ENCODE data around the gene LYRM4. TPM values are rescaled to one million over a fixed set of nuclear protein-coding genes. Genes with fewer than 3 reads are reported as not detected.

LYRM4 gene
- total RNA-seq, 1 experiment from 2014 or later = 37.0 TPM

DNA sequence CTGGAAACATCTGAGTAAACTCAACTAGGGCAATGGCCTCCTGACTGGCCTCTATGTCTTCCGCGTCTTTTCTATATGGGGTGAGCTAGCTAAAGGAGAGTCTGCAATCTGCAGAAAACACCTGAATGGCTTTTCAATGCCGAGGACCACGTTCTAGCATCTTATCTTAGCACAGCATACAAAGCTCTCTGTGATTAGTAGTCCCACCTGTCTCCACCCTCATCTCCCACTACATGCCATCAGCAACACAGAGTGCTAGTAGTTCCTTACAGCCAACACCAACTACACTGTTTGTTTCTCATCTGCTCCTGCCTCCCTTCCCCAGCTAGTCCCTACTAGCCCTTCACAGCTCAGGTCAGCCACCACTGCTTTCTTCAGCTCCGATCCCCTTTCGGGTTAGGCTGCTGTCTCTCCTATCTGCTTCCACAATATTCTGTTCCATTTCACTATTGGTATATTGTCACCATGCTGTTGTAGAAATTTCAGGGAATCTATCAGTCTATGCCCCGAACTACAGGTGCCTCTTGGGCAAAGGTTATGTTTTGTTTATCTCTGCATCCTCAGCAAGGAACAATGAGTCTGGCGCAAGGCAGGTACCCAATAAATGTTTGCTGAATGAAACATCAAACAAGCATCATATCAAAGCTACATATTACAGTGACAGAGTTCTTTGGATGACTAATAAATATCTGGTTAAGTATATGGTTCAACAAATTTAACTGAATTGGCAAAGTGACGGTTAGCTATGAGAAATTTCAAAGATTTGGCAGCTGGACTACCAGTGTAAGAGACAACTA lies 12.2 kb downstream of the LYRM4 start:
- H3K9me2 ChIP-seq (ENCODE audit: insufficient read depth) = no peaks in the 10 kb centered on the region
- BruUV-seq (replicated peaks) = no TSS peak
- DNase-seq = peak in 1 of 2 experiments; percentile 58
- no peaks in the 10 kb centered on the region for H3K9me3 ChIP-seq (ENCODE audit: insufficient read depth, low read depth)
- no peak overlapping the region for H2AFZ ChIP-seq
- H3F3A ChIP-seq (ENCODE audit: insufficient read depth, low read depth) = no peaks in the 10 kb centered on the region; the same call in 1 of the 2 replicates
- no peak overlapping the region for H3K27ac ChIP-seq
- H3K4me2 ChIP-seq = no peak overlapping the region; the same call in 1 of the 2 replicates
- H4K20me1 ChIP-seq (ENCODE audit: insufficient read depth) = no peaks in the 10 kb centered on the region
- TF ChIP-seq EZH2 (IDR thresholded peaks at IDR 0.05; ENCODE audit: low read depth) (no peak), CTCF (conservative IDR thresholded peaks at IDR 0.05) (no peak)
- peaks cover 14% of the 10 kb centered on the region; the same call in 1 of the 2 replicates for H3K4me1 ChIP-seq (replicated peaks; ENCODE audit: insufficient read depth)
- 0 out of 2 replicates have a peak, but pooled peaks cover 4% of the 10 kb centered on the region for H3K36me3 ChIP-seq (ENCODE audit: low read depth)
- intact Hi-C loops (cut with micrococcal nuclease; ENCODE audit: unreplicated experiment) = no loop called here
- no peaks in the 10 kb centered on the region for H3K27me3 ChIP-seq (ENCODE audit: insufficient read depth, low read depth)
- POLR2A ChIA-PET (ENCODE audit: unreplicated experiment) = no interaction called here
- H3K79me2 ChIP-seq (ENCODE audit: low read depth) = 0 out of 2 replicates have a peak, but pooled peaks cover 11% of the 10 kb centered on the region
- H3K4me3 ChIP-seq = no peak overlapping the region
- CTCF ChIA-PET = no interaction called here

- no peaks in the 10 kb centered on the region for H3K9me3 ChIP-seq (ENCODE audit: insufficient read depth, low read depth)
- H2AFZ ChIP-seq = no peak overlapping the region
- ChIA-PET POLR2A (ENCODE audit: unreplicated experiment) (interaction anchor here (0.6 kb wide), 1 partner anchor 394 kb away, joined by 3 read pairs; no protein-coding TSS in a partner anchor), CTCF (interaction anchor here (0.6 kb wide), 1 partner anchor 68 kb away, joined by 4 read pairs; no protein-coding TSS in a partner anchor)
- no peaks in the 10 kb centered on the region; the same call in 1 of the 2 replicates for H3F3A ChIP-seq (ENCODE audit: insufficient read depth, low read depth)
- H4K20me1 ChIP-seq (ENCODE audit: insufficient read depth) = no peaks in the 10 kb centered on the region
- 0 out of 2 replicates have a peak, but pooled peaks cover 4% of the 10 kb centered on the region for H3K36me3 ChIP-seq (ENCODE audit: low read depth)
- BruUV-seq (replicated peaks) = no TSS peak
- no peak overlapping the region for H3K4me2 ChIP-seq
- DNase-seq = no peak
- no peaks in the 10 kb centered on the region for H3K27me3 ChIP-seq (ENCODE audit: insufficient read depth, low read depth)
- H3K9me2 ChIP-seq (ENCODE audit: insufficient read depth) = no peaks in the 10 kb centered on the region
- H3K79me2 ChIP-seq (ENCODE audit: low read depth) = 0 out of 2 replicates have a peak, but pooled peaks cover 11% of the 10 kb centered on the region
- H3K4me1 ChIP-seq (replicated peaks; ENCODE audit: insufficient read depth) = peaks cover 14% of the 10 kb centered on the region; the same call in 1 of the 2 replicates
- TF ChIP-seq CTCF (conservative IDR thresholded peaks at IDR 0.05) (no peak), EZH2 (IDR thresholded peaks at IDR 0.05; ENCODE audit: low read depth) (no peak)
- H3K4me3 ChIP-seq = no peak overlapping the region
- intact Hi-C loops (cut with micrococcal nuclease; ENCODE audit: unreplicated experiment) = no loop called here
- no peak overlapping the region for H3K27ac ChIP-seq
These were observed 13.5 kb downstream of the LYRM4 start for GRCh38 chr6:5247201-5247600.

- intact Hi-C loops (cut with micrococcal nuclease; ENCODE audit: unreplicated experiment) = no loop called here
- Histone ChIP-seq H4K20me1 (ENCODE audit: insufficient read depth) (no peaks in the 10 kb centered on the region), H3K27ac (no peak overlapping the region), H3K79me2 (ENCODE audit: low read depth) (0 out of 2 replicates have a peak, but pooled peaks cover 11% of the 10 kb centered on the region), H3K9me2 (ENCODE audit: insufficient read depth) (no peaks in the 10 kb centered on the region), H3K36me3 (ENCODE audit: low read depth) (no peaks in the 10 kb centered on the region), H3K9me3 (ENCODE audit: insufficient read depth, low read depth) (no peaks in the 10 kb centered on the region), H3K4me3 (no peak overlapping the region), H2AFZ (no peak overlapping the region), H3K4me1 (replicated peaks; ENCODE audit: insufficient read depth) (peaks cover 14% of the 10 kb centered on the region; the same call in 1 of the 2 replicates), H3K4me2 (no peak overlapping the region), H3F3A (ENCODE audit: insufficient read depth, low read depth) (no peaks in the 10 kb centered on the region; the same call in 1 of the 2 replicates), H3K27me3 (ENCODE audit: insufficient read depth, low read depth) (no peaks in the 10 kb centered on the region)
- CTCF ChIA-PET = interaction anchor here (0.5 kb wide), 1 partner anchor 189 kb away, joined by 14 read pairs; no protein-coding TSS in a partner anchor
- DNase-seq = no peak
- no peak for TF ChIP-seq CTCF (conservative IDR thresholded peaks at IDR 0.05)
- no peak for TF ChIP-seq EZH2 (IDR thresholded peaks at IDR 0.05; ENCODE audit: low read depth)
- no TSS peak for BruUV-seq (replicated peaks)
- POLR2A ChIA-PET (ENCODE audit: unreplicated experiment) = no interaction called here
These were observed 14.3 kb downstream of the LYRM4 start for GRCh38 chr6:5246141-5247097.
